Activated CD8-positive, alpha-beta memory T cell treated with anti-CD3 and anti-CD28 coated beads, Interleukin-2, amount 50 U/mL, for 24 hours (primary cell): ENCODE data around the gene PTPRN2.
"Not testable (repeated sequence)": the region's sequence is repeated elsewhere in the genome, so short reads cannot be mapped to it uniquely, and the experiment has no call there.

ENCODE experiments used
- DNase-seq: peaks from one replicate; pipeline ENCODE4 v3.0.0-alpha.2; 2020; ENCODE audit errors: extremely low read depth

The PTPRN2 gene

GRCh38 chr7:158468181-158468580 lies 119.4 kb downstream of the PTPRN2 start:
- no peak for DNase-seq

DNA sequence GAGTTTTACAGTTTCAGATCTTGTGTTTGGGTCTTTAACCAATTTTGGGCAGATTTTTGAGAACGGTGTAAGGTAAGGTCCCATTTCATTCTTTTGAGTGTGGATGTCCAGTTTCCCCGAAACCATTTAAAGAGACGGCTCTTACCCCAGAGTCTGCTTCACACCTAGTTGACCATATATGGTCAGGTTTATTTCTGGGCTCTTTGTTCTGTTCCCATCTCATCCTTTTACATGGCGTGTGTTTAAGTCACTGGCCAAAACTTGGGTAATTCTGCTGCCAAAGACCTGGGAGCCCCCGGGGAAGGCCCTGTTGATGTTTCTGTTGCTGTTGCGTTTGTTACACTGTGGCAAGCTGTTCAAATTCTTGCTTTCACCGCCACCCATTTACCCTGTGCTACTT lies 120.1 kb downstream of the PTPRN2 start:
- no peak for DNase-seq

GRCh38 chr7:158463317-158463716 lies 124.3 kb downstream of the PTPRN2 start:
- DNase-seq = no peak

DNA sequence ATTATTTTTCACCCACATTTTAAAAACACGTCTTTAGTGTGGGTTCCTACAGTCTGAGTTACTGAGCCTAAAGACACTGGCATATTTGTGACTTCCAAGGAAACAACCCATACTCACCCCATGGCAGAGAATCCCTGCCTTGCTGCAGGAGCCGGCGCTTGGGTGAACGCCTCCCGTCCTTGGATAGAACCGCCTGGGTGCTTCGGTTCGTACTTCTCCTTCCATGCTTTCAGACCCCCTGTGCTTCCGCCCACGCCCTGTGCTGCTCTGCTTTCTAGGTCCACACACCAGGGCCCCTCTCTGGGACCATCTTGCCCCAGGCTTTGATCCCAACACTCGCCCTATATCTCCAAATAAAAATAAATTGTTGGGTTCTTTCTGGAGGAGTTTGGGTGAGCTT lies 125.8 kb downstream of the PTPRN2 start:
- DNase-seq = no peak

DNA sequence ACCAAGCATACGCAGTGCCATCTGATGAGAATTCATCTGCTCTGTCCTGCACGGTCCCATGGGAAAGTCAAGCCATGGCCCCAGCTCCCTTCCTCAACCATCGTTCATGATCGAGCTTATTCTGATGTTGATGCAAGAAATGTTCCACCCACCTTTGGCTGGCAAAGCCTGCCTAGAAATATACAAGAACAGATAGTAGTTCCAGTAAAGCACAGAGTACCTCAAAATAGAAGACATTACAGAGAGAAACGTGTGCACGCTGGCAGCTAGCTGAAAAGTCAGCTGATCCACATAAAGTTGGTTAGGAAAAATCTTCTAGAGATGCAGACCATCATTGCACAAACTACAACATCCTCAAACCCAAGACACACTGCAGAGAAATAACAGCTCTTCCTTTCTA lies 127.0 kb downstream of the PTPRN2 start:
- DNase-seq = no peak

GRCh38 chr7:158458716-158459282 lies 128.8 kb downstream of the PTPRN2 start:
- DNase-seq = no peak

- DNase-seq = no peak
Observed at GRCh38 chr7:158458096-158458495, 129.5 kb downstream of the PTPRN2 start.

GRCh38 chr7:158457586-158457985 lies 130.0 kb downstream of the PTPRN2 start:
- DNase-seq = not testable (repeated sequence)

DNA sequence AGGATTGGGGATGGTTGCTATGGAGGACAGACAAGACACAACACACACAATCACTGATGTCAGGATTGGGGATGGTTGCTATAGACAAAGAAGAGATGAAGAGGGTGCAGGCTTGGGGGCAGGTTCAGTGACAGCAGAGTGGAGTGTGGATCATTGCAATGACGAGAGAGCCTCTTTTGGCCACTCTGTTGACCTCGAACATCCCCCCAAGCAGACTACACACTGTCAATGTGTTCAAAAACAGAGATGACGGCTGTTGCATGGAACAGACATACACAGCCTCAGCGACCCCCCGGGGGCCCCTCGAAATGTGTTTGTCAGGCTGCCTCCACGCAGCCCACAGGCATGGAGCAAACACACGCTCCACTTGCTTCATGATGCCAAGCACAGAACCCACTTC lies 133.0 kb downstream of the PTPRN2 start:
- DNase-seq = no peak

DNA sequence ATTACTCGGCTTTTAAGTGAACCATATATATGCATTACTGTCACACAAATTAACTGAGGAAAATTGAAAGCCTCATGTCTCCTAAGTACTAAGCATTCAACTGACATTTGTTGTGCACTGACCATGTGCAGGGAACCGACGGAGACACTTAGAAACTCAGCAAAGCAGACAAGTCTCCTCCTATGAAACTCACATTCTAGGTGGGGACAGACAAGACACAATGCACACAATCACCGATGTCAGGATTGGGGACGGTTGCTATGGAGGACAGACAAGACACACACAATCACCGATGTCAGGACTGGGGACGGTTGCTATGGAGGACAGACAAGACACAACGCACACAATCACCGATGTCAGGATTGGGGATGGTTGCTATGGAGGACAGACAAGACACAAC lies 134.0 kb downstream of the PTPRN2 start:
- DNase-seq = no peak

- DNase-seq = no peak
Observed at GRCh38 chr7:158452331-158452730, 135.3 kb downstream of the PTPRN2 start.

DNA sequence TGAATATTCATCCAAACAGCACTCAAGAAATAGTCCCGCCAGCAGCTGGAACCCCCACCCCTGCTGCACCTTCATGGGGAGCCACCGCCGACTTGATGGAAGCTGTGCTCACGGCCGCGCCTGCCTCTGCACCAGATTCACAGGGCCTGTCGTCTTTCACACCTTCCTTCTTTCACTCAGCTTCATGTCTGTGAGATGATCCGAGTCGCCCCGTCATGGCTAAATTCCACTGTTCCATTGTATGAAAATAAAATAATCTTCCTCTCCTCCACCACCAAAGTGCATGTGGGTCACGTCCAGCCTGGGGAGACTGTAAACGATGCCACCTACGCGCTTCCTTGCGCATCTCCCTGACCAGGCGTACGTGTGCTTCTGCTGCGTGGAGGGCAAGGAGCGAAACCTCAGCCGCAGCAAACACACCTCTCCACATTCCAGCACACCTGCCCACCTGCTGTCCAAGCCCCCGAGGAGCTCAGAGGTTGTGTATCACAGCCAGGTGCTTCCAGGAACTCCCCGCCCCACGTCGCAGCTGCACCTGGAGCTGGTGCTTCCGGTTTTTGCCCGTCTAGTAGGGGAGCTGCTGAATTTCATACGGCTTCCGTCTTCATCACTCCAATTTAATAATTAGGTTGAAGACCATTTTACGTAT lies 137.0 kb downstream of the PTPRN2 start:
- no peak for DNase-seq

DNA sequence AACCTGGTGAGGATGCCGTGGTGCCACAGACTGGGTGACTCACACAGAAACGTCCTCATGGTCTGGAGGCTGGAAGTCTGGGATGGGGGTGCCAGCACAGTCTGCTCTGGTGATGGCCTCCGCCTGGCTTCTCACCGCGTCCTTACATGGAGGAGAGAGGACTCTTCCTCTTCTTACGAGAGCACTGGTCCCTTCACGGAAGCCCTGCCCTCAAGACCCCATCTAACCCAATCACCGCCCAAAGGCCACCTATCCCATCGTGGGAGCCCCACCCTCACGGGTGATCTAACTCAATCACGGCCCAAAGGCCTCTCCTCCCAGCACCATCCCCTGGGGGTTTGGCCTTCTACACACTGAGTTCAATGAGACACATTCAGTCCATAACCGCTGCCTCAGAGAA lies 137.7 kb downstream of the PTPRN2 start:
- no peak for DNase-seq

GRCh38 chr7:158449266-158449665 lies 138.4 kb downstream of the PTPRN2 start:
- DNase-seq = no peak

- DNase-seq = no peak
Observed at GRCh38 chr7:158448430-158449100, 139.1 kb downstream of the PTPRN2 start.

- no peak for DNase-seq
Observed at GRCh38 chr7:158447506-158448171, 140.0 kb downstream of the PTPRN2 start.

- no peak for DNase-seq
Observed at GRCh38 chr7:158447151-158447505, 140.5 kb downstream of the PTPRN2 start.

DNA sequence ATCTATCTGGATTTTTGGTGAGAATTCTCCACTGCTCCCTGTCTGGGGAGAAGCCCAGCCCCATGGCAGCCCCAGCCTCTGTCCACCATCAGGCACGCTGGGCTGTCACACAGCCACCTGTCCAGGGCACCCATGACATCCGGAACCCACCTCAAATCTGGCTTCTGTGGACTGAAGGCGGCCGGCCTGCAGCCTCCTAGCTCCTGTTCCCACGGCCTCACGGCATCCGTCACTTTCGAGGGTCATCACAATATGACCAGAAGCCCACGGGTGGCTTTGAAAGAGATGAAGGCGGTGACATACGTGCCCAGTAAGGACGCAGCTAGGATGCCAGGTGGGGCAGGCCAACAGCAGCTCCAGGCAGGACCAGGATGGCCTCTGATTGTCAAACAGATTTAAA lies 140.9 kb downstream of the PTPRN2 start:
- no peak for DNase-seq

GRCh38 chr7:158446281-158446680 lies 141.3 kb downstream of the PTPRN2 start:
- no peak for DNase-seq

DNA sequence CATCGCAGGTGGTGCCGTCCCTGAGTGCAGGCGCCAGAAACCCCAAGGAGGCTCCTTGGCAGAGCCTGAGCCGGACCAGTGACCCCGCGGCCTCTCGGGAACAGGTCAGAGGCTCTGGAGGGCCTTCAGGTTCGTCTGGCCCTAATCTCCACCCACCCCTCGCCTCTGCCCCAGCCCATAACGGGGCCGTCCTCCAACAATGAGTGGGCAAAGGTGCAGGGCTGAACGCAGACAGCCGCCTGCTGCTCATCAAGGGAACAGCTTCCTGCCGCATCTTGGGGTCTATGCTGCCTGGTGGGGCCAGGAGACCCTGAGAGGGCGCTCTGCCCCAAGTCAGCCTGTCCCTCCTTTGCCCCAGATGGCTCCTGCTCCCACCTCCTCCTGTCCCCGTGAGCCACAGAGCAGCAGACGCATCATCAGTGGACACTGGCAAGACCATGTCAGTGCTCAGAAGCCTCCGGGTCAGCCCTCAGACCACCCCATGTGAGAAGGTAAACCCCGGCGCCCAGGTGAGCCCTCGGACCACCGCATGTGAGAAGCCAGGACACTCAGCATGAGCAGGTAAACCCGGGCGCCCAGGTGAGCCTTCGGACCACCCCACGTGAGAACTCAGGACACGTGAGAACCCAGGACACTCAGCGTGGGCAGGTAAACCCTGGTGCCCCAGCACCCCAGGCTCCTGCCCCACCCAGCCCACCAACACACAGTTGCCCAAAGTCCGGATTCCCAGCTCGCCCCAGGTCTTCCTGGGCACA lies 142.0 kb downstream of the PTPRN2 start:
- no peak for DNase-seq

DNA sequence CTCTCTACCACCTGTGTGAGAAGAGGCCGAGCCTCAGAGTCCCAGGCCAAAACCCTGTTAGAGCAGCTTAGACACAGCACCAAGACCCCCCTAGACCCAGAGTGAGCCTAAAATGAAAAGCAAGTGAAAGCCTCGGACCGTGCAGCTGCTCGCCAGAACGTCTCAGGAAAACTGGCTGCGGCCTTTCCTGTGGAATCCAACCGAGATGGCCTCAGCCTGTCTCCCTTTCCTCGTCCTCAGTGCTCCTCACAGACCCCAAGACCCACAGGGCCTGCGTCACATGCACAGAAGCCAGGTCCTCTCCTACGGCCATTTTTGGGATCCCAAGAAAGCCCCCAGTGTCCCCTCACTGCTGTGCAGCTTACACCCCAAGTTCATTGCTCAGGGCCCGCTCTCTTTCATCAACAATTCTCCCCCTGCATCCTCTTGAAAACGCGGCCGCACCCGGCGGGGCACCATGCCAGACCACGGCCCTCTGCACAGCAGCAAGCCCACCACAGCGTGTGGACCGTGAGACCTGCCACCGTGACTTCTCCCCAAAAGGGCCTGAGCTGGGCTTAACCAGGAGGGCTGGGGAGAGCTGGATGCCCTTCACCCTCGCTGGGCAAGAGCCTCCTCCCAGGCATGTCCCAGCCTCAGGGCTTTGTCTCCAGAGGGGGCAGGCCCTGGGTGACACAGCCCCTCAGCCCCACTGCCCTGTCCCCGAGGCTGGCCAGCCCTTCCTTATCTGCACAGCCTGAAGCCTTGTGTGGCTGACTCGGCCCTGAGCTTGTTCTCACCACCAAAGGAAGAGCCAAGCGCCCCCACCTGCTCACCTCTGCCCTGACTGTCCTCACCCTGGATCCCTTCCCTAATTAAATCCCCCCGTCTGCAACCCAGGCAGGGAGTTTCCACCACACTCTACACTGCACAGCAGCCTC lies 142.9 kb downstream of the PTPRN2 start:
- DNase-seq = no peak
